Heart left ventricle (tissue), 13 donors: ENCODE measurements around the gene SEMA6A.

Experiments used
- POLR2A ChIP-seq, 2 donors: fragments of 450-650 bp; IDR thresholded peaks; one replicate each; pipeline ENCODE4 v1.6.1; 2017; ENCODE audit warnings: antibody characterized with exemption in 2 of 2, mild to moderate bottlenecking in 2 of 2, moderate library complexity in 2 of 2
- TF ChIP-seq, protein P1 (sequence below), 12 donors: fragments of 200-600 bp; sonication (generic) in 4 of 12; IDR thresholded peaks; one replicate each; pipeline versions ENCODE4 v1.5.0 to v1.8.0; 2018 to 2022; ENCODE audit warnings: antibody characterized with exemption in 12 of 12, mild to moderate bottlenecking in 5 of 12
- donor health status: ischemic (EF 13 %, LVEDD 7.1; RV severe dilation, severe dysfunction).
- donor health status: DM: no; HTN: yes; CAD: no.
- donor health status: DM: no; HTN: no; CAD: no.
- donor health status: ischemic (EF 25% LVEDD 6.9; RV normal size, moderate dysfunction).
- donor health status: ischemic (EF 25% LVEDD 5.7; RV mildly dilated, moderate dysfunction).
- donor health status: ischemic (EF 35%, LVEDD 5.7; RV mildly dilated, moderate dysfunction).
- donor health status: nonischemic (EF 11% LVEDD 7.7; RV severe dilation, severe dysfunction).
- donor health status: DM: yes; HTN: yes; CAD: no.
- donor health status: PGD.
- donor health status: ischemic (EF 29% LVEDD 5.4; RV normal size, mild dysfunction).
- donor health status: nonischemic (EF 23%, LVEDD 6.1; RV moderate dilation, normal function).

GRCh38 chr5:116475338-116475737 is 99.3 kb downstream of the SEMA6A start:
- TF ChIP-seq, protein P1, sequence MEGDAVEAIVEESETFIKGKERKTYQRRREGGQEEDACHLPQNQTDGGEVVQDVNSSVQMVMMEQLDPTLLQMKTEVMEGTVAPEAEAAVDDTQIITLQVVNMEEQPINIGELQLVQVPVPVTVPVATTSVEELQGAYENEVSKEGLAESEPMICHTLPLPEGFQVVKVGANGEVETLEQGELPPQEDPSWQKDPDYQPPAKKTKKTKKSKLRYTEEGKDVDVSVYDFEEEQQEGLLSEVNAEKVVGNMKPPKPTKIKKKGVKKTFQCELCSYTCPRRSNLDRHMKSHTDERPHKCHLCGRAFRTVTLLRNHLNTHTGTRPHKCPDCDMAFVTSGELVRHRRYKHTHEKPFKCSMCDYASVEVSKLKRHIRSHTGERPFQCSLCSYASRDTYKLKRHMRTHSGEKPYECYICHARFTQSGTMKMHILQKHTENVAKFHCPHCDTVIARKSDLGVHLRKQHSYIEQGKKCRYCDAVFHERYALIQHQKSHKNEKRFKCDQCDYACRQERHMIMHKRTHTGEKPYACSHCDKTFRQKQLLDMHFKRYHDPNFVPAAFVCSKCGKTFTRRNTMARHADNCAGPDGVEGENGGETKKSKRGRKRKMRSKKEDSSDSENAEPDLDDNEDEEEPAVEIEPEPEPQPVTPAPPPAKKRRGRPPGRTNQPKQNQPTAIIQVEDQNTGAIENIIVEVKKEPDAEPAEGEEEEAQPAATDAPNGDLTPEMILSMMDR (IDR thresholded peaks at IDR 0.05) = no peak
- no peak for TF ChIP-seq POLR2A (IDR thresholded peaks at IDR 0.05)
